Adrenal gland (tissue), 5 donors: Measurements from ENCODE around the gene VPS39.

Experiments
- CTCF ChIP-seq, 6 experiments: fragments of 450-650 bp in 4 of 6; fragments of 200-600 bp in 2 of 6; sonication (generic) in 1 of 6; IDR thresholded peaks; 1 replicate in 5 of 6; 2 replicates in 1 of 6; pipeline versions ENCODE4 v1.5.1 to v1.8.0; 2016 to 2021; ENCODE audit warnings: antibody characterized with exemption in 6 of 6, mild to moderate bottlenecking in 2 of 6, moderate library complexity in 1 of 6
- POLR2A ChIP-seq, 2 donors: fragments of 450-650 bp; IDR thresholded peaks; one replicate each; pipeline ENCODE4 v1.6.1; 2017; ENCODE audit warnings: antibody characterized with exemption in 2 of 2, mild to moderate bottlenecking in 2 of 2, moderate library complexity in 1 of 2
- donor health status: DM: no; HTN: no; CAD: no.

DNA sequence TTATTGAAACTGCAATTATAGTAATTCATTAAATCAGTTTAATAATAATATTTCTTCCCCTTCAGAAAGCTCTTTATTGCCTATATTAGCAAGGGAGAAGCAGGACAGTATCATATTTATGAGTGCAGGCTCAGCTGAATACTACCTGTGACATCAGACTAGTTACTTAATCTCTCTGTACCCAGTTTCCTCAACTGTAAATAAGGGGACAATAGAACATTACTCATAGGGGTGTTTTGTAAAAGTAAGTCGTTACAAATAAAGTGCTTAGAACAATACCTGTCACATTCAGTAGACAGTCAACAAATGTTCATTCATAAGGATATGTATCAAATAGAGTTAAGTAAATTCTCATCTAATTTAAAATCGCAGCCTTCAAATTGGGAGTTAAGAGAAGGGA is 12.1 kb upstream of the VPS39 start:
- TF ChIP-seq POLR2A (IDR thresholded peaks at IDR 0.05): no peak
- TF ChIP-seq CTCF (IDR thresholded peaks at IDR 0.05): no peak
